Non-pigmented ciliary epithelial cell (primary cell): Measurements from ENCODE around the gene ETV3L.
"Not testable (repeated sequence)": the region's sequence is repeated elsewhere in the genome, so short reads cannot be mapped to it uniquely, and the experiment has no call there.

Source experiments
- DNase-seq: peaks from one replicate; pipeline ENCODE4 v3.0.0-alpha.2; 2010; ENCODE audit warnings: low read depth

Gene ETV3L

GRCh38 chr1:157077394-157077793 is 22.2 kb downstream of the ETV3L start:
- DNase-seq = no peak

- DNase-seq = no peak
Measured at GRCh38 chr1:157073944-157074685, 25.5 kb downstream of the ETV3L start.

- no peak for DNase-seq
Measured at GRCh38 chr1:157069601-157070000, 30.0 kb downstream of the ETV3L start.

GRCh38 chr1:157059241-157059640 is 40.4 kb downstream of the ETV3L start:
- DNase-seq = not testable (repeated sequence)

- no peak for DNase-seq
Measured at GRCh38 chr1:157056269-157056668, 43.3 kb downstream of the ETV3L start.

- DNase-seq = not testable (repeated sequence)
Measured at GRCh38 chr1:157055729-157056128, 43.9 kb downstream of the ETV3L start.

GRCh38 chr1:157050836-157051235 is 48.8 kb downstream of the ETV3L start:
- no peak for DNase-seq

GRCh38 chr1:157047062-157047410 is 52.6 kb downstream of the ETV3L start:
- DNase-seq = no peak

- DNase-seq = peak; percentile 38
Measured at GRCh38 chr1:157045250-157046218, 54.1 kb downstream of the ETV3L start, which contains the start of gene ARHGEF11. Gene ARHGEF11 (minus strand): TSS chr1:157045742. CDS start chr1:157044330, 1,412 bp downstream.

GRCh38 chr1:157044326-157044725 is 55.3 kb downstream of the ETV3L start:
- no peak for DNase-seq

- no peak for DNase-seq
Measured at GRCh38 chr1:157043685-157044084, 55.9 kb downstream of the ETV3L start.

- DNase-seq = no peak
Measured at GRCh38 chr1:157042846-157043245, 56.8 kb downstream of the ETV3L start.
